HepG2 (cell line): ENCODE measurements around the gene MXRA8. TPM values are rescaled to one million over a fixed set of nuclear protein-coding genes. Genes with fewer than 3 reads are reported as not detected.

Experiments
- KIAA2018 ChIP-seq: sonication (generic); formaldehyde crosslinking; IDR thresholded peaks from 2 replicates; pipeline ENCODE4 v1.5.0; 2020; ENCODE audit warnings: mild to moderate bottlenecking, missing genetic modification reagents, borderline replicate concordance
- MAFK ChIP-seq, 2 experiments: IDR thresholded peaks in 1 of 2; conservative IDR thresholded peaks in 1 of 2; 2 replicates each; pipeline ENCODE4 v1.6.1; 2011; ENCODE audit warnings: improper control_type of control experiment in 2 of 2, low read length in 2 of 2
- MYNN ChIP-seq: sonication (generic); formaldehyde crosslinking; IDR thresholded peaks from 2 replicates; pipeline ENCODE4 v1.4.0; 2020; ENCODE audit warnings: mild to moderate bottlenecking, low read depth, missing genetic modification reagents
- PREB ChIP-seq: sonication (generic); formaldehyde crosslinking; IDR thresholded peaks from 2 replicates; pipeline ENCODE4 v1.4.0; 2020; ENCODE audit warnings: missing genetic modification reagents
- RARA ChIP-seq: IDR thresholded peaks from 2 replicates; pipeline ENCODE4 v1.6.1; 2016; ENCODE audit warnings: missing genetic modification reagents, missing compliant biosample characterization
- RARG ChIP-seq: sonication (generic); formaldehyde crosslinking; IDR thresholded peaks from 2 replicates; pipeline ENCODE4 v1.4.0; 2020; ENCODE audit warnings: low read depth, mild to moderate bottlenecking, missing genetic modification reagents
- RELA ChIP-seq: sonication (generic); formaldehyde crosslinking; IDR thresholded peaks from 2 replicates; pipeline ENCODE4 v1.4.0; 2020; ENCODE audit warnings: missing genetic modification reagents
- ZFYVE20 ChIP-seq: sonication (generic); formaldehyde crosslinking; IDR thresholded peaks from 2 replicates; pipeline ENCODE4 v1.8.0; 2023; ENCODE audit warnings: low read depth, mild to moderate bottlenecking, moderate library complexity, missing genetic modification reagents, borderline replicate concordance
- ZNF20 ChIP-seq: sonication (generic); formaldehyde crosslinking; IDR thresholded peaks from 2 replicates; pipeline ENCODE4 v1.4.0; 2020; ENCODE audit warnings: mild to moderate bottlenecking, moderate library complexity, missing genetic modification reagents
- ZNF619 ChIP-seq: sonication (generic); formaldehyde crosslinking; IDR thresholded peaks from 2 replicates; pipeline ENCODE4 v1.4.0; 2020; ENCODE audit warnings: mild to moderate bottlenecking, missing genetic modification reagents
- ZNF629 ChIP-seq: sonication (generic); formaldehyde crosslinking; conservative IDR thresholded peaks from 2 replicates; pipeline ENCODE4 v1.5.0; 2020; ENCODE audit warnings: missing genetic modification reagents
- polyA plus RNA-seq, 8 experiments: library from polyadenylated mRNA; depleted of rRNA in 3 of 8; stranded (reverse) in 7 of 8; unstranded in 1 of 8; fragments of >200 nt; fragmentation: Illumina TruSeq in 4 of 8; extraction: Trizol in 4 of 8; gene quantifications; 2 replicates each; pipeline versions ENCODE4 v1.2.1 to v1.2.3, GENCODE V29; 2011 to 2016; ENCODE audit warnings: low read depth in 4 of 8, missing spikeins in 1 of 8, mixed read lengths in 1 of 8; ENCODE audit not compliant: insufficient read depth in 1 of 8
- total RNA-seq, 5 experiments: library from RNA; depleted of rRNA; stranded (reverse); fragments of >200 nt; fragmentation: Illumina TruSeq; extraction: Trizol; gene quantifications; 2 replicates each; pipeline ENCODE4 v1.2.3, GENCODE V29; 2016; ENCODE audit warnings: low read depth in 1 of 5
- TF ChIP-seq, protein P1 (sequence below): sonication (generic); formaldehyde crosslinking; conservative IDR thresholded peaks from 2 replicates; pipeline ENCODE4 v1.8.0; 2022; ENCODE audit warnings: low read depth, missing genetic modification reagents
- TF ChIP-seq, protein P2 (sequence below): IDR thresholded peaks from 2 replicates; pipeline ENCODE4 v1.6.1; 2016; ENCODE audit warnings: missing compliant biosample characterization, missing genetic modification reagents, borderline replicate concordance
- TF ChIP-seq, protein P3 (sequence below): sonication (generic); formaldehyde crosslinking; IDR thresholded peaks from 2 replicates; pipeline ENCODE4 v1.8.1; 2023; ENCODE audit warnings: missing genetic modification reagents, inconsistent platforms, borderline replicate concordance

MXRA8 gene
- total and polyA plus RNA-seq, 2 of the 13 experiments (the other 11 are each of a cell fraction or from before 2014, with no cell fraction given), result 19.8 to 44.8 TPM

DNA sequence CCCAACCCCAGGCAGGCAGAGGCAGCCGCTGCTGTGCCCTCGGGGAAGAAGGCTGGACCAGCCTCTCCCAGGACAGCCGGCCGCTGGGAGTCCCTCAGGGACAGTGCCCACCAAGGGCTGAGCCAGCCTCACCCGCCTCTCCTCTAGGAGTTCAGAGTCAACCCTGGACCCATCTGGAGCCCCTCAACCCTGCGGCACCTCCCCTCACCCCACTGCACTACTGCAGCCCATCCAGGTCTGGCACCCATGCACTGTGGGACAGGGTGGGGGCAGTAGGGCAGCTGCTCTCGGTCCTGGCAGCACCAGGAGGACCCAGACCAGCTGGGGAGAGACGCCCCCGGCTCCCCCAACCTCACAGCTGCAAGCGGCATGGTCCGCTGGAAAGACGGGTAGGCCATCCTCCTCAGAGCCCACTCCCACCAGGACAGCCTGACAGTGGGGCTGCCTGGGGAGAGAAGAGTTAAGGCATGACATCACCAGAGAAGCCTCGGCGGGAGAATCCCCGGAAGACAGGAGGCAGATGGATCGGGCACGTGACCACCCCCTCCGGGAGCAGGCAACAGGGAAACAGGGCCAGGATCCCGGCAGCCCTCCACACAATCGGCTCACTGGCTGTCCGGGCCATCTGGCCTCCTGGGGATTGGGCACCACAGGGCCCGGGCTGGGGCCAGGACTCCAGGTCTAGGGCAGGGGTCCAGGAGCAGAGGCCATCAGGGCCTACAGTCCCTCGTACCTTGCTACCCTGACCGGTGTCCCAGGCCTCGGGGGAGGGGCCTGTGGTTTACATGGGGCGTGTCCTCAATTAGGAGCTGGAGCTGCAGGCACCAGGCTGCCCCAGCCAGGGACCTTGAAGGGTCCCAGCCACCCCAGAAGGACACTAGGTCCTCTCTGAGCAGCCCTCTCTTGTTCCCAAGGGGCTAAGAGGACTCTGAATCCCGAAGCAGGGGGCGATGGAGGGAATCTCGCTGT, 53.7 kb downstream of the MXRA8 start (continued):
- TF ChIP-seq KIAA2018 (CRISPR knock-in tag) (no peak), ZFYVE20 (CRISPR knock-in tag) (no peak), ZNF629 (CRISPR knock-in tag) (no peak), ZNF619 (CRISPR knock-in tag) (no peak), ZNF20 (CRISPR knock-in tag) (no peak), PREB (CRISPR knock-in tag) (no peak), MYNN (CRISPR knock-in tag) (no peak), MAFK (conservative IDR thresholded peaks at IDR 0.05 in 1 of 2, IDR thresholded peaks at IDR 0.05 in 1 of 2; ENCODE audit: low read length in 2 of 2) (no peak), RELA (CRISPR knock-in tag) (no peak), RARA (CRISPR knock-in tag) (no peak), RARG (CRISPR knock-in tag) (no peak)
- TF ChIP-seq, protein P1, sequence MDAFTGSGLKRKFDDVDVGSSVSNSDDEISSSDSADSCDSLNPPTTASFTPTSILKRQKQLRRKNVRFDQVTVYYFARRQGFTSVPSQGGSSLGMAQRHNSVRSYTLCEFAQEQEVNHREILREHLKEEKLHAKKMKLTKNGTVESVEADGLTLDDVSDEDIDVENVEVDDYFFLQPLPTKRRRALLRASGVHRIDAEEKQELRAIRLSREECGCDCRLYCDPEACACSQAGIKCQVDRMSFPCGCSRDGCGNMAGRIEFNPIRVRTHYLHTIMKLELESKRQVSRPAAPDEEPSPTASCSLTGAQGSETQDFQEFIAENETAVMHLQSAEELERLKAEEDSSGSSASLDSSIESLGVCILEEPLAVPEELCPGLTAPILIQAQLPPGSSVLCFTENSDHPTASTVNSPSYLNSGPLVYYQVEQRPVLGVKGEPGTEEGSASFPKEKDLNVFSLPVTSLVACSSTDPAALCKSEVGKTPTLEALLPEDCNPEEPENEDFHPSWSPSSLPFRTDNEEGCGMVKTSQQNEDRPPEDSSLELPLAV (CRISPR knock-in tag), result no peak
- TF ChIP-seq, protein P2, sequence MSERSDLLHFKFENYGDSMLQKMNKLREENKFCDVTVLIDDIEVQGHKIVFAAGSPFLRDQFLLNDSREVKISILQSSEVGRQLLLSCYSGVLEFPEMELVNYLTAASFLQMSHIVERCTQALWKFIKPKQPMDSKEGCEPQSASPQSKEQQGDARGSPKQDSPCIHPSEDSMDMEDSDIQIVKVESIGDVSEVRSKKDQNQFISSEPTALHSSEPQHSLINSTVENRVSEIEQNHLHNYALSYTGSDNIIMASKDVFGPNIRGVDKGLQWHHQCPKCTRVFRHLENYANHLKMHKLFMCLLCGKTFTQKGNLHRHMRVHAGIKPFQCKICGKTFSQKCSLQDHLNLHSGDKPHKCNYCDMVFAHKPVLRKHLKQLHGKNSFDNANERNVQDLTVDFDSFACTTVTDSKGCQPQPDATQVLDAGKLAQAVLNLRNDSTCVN (CRISPR knock-in tag), result no peak
- TF ChIP-seq, protein P3, sequence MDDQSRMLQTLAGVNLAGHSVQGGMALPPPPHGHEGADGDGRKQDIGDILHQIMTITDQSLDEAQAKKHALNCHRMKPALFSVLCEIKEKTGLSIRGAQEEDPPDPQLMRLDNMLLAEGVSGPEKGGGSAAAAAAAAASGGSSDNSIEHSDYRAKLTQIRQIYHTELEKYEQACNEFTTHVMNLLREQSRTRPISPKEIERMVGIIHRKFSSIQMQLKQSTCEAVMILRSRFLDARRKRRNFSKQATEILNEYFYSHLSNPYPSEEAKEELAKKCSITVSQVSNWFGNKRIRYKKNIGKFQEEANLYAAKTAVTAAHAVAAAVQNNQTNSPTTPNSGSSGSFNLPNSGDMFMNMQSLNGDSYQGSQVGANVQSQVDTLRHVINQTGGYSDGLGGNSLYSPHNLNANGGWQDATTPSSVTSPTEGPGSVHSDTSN (CRISPR knock-in tag), result no peak
